HEK293 (cell line): ENCODE measurements around the gene RBM34.

Experiments used
- FEZF1 ChIP-seq: fragments of 450-650 bp; formaldehyde crosslinking; IDR thresholded peaks from 2 replicates; pipeline ENCODE4 v1.5.1; 2016; ENCODE audit warnings: missing biosample characterization, missing genetic modification characterization
- GLI4 ChIP-seq: fragments of 450-650 bp; formaldehyde crosslinking; IDR thresholded peaks from 2 replicates; pipeline ENCODE4 v1.5.1; 2016; ENCODE audit warnings: missing biosample characterization, missing genetic modification characterization
- HOXD13 ChIP-seq: sonication (generic); formaldehyde crosslinking; IDR thresholded peaks from 2 replicates; pipeline ENCODE4 v1.8.0; 2022; ENCODE audit warnings: missing genetic modification reagents, borderline replicate concordance
- KLF1 ChIP-seq: fragments of 450-650 bp; formaldehyde crosslinking; IDR thresholded peaks from 2 replicates; pipeline ENCODE4 v1.5.1; 2016; ENCODE audit warnings: missing biosample characterization, missing genetic modification characterization
- KLF8 ChIP-seq: fragments of 450-650 bp; formaldehyde crosslinking; IDR thresholded peaks from 2 replicates; pipeline ENCODE4 v1.5.1; 2016; ENCODE audit warnings: missing biosample characterization, missing genetic modification characterization
- OVOL3 ChIP-seq: fragments of 450-650 bp; formaldehyde crosslinking; IDR thresholded peaks from 2 replicates; pipeline ENCODE4 v1.5.1; 2016; ENCODE audit warnings: missing biosample characterization, missing genetic modification characterization
- PRDM10 ChIP-seq: fragments of 450-650 bp; formaldehyde crosslinking; IDR thresholded peaks from 2 replicates; pipeline ENCODE4 v1.5.1; 2016; ENCODE audit warnings: missing biosample characterization, missing genetic modification characterization
- SETDB1 ChIP-seq: IDR thresholded peaks from one replicate; pipeline ENCODE4 v1.6.1; 2017; ENCODE audit warnings: mild to moderate bottlenecking, low read length, moderate library complexity, mixed read lengths; ENCODE audit not compliant: insufficient read length
- SP7 ChIP-seq: fragments of 450-650 bp; formaldehyde crosslinking; IDR thresholded peaks from 2 replicates; pipeline ENCODE4 v1.5.1; 2016; ENCODE audit warnings: missing biosample characterization, missing genetic modification characterization
- YY2 ChIP-seq: fragments of 450-650 bp; formaldehyde crosslinking; IDR thresholded peaks from 2 replicates; pipeline ENCODE4 v1.5.1; 2016; ENCODE audit warnings: missing biosample characterization, missing genetic modification characterization
- ZBTB11 ChIP-seq: fragments of 450-650 bp; formaldehyde crosslinking; conservative IDR thresholded peaks from 2 replicates; pipeline ENCODE4 v1.5.1; 2016; ENCODE audit warnings: low read depth, missing biosample characterization, missing genetic modification characterization
- ZBTB48 ChIP-seq: fragments of 450-650 bp; formaldehyde crosslinking; IDR thresholded peaks from 2 replicates; pipeline ENCODE4 v1.5.1; 2016; ENCODE audit warnings: missing biosample characterization, missing genetic modification characterization
- ZEB2 ChIP-seq: fragments of 450-650 bp; formaldehyde crosslinking; IDR thresholded peaks from 2 replicates; pipeline ENCODE4 v1.5.1; 2016; ENCODE audit warnings: missing biosample characterization, missing genetic modification characterization
- ZFP3 ChIP-seq: fragments of 450-650 bp; formaldehyde crosslinking; IDR thresholded peaks from 2 replicates; pipeline ENCODE4 v1.5.1; 2016; ENCODE audit warnings: low read depth, missing biosample characterization, missing genetic modification characterization
- ZNF184 ChIP-seq: fragments of 450-650 bp; IDR thresholded peaks from 2 replicates; pipeline ENCODE4 v1.5.1; 2018; ENCODE audit warnings: missing biosample characterization, mild to moderate bottlenecking, missing genetic modification characterization
- ZNF19 ChIP-seq: fragments of 450-650 bp; formaldehyde crosslinking; IDR thresholded peaks from 2 replicates; pipeline ENCODE4; 2016; ENCODE audit warnings: missing biosample characterization, missing genetic modification characterization, low read depth
- ZNF239 ChIP-seq: fragments of 450-650 bp; formaldehyde crosslinking; IDR thresholded peaks from 2 replicates; pipeline ENCODE4 v1.5.1; 2016; ENCODE audit warnings: missing biosample characterization, missing genetic modification characterization
- ZNF302 ChIP-seq: fragments of 450-650 bp; formaldehyde crosslinking; IDR thresholded peaks from 2 replicates; pipeline ENCODE4 v1.5.1; 2016; ENCODE audit warnings: missing biosample characterization, missing genetic modification characterization, low read depth
- ZNF324 ChIP-seq: fragments of 450-650 bp; formaldehyde crosslinking; IDR thresholded peaks from 2 replicates; pipeline ENCODE4 v1.5.1; 2016; ENCODE audit warnings: missing biosample characterization, missing genetic modification characterization
- ZNF335 ChIP-seq: fragments of 450-650 bp; formaldehyde crosslinking; conservative IDR thresholded peaks from 2 replicates; pipeline ENCODE4 v1.5.1; 2016; ENCODE audit warnings: missing biosample characterization, missing genetic modification characterization
- ZNF341 ChIP-seq: fragments of 450-650 bp; formaldehyde crosslinking; IDR thresholded peaks from 2 replicates; pipeline ENCODE4; 2016; ENCODE audit warnings: low read depth, missing biosample characterization, missing genetic modification characterization
- ZNF350 ChIP-seq: fragments of 450-650 bp; formaldehyde crosslinking; IDR thresholded peaks from 2 replicates; pipeline ENCODE4 v1.5.0; 2017; ENCODE audit warnings: missing biosample characterization, mild to moderate bottlenecking, missing genetic modification characterization
- ZNF37A ChIP-seq: fragments of 450-650 bp; IDR thresholded peaks from 2 replicates; pipeline ENCODE4 v1.5.1; 2018; ENCODE audit warnings: missing biosample characterization, missing genetic modification characterization
- ZNF513 ChIP-seq: fragments of 450-650 bp; IDR thresholded peaks from 2 replicates; pipeline ENCODE4 v1.5.1; 2018; ENCODE audit warnings: missing biosample characterization, missing genetic modification characterization
- ZNF521 ChIP-seq: fragments of 450-650 bp; formaldehyde crosslinking; IDR thresholded peaks from 2 replicates; pipeline ENCODE4 v1.5.1; 2017; ENCODE audit warnings: missing biosample characterization, mild to moderate bottlenecking, missing genetic modification characterization
- ZNF530 ChIP-seq: fragments of 450-650 bp; formaldehyde crosslinking; IDR thresholded peaks from 2 replicates; pipeline ENCODE4 v1.5.1; 2016; ENCODE audit warnings: low read depth, missing biosample characterization, missing genetic modification characterization
- ZNF596 ChIP-seq: fragments of 450-650 bp; IDR thresholded peaks from 2 replicates; pipeline ENCODE4 v1.5.0; 2018; ENCODE audit warnings: missing biosample characterization, mild to moderate bottlenecking, missing genetic modification characterization, moderate library complexity
- ZNF692 ChIP-seq: fragments of 450-650 bp; formaldehyde crosslinking; IDR thresholded peaks from 2 replicates; pipeline ENCODE4 v1.5.1; 2016; ENCODE audit warnings: missing biosample characterization, missing genetic modification characterization
- ZNF701 ChIP-seq: fragments of 450-650 bp; formaldehyde crosslinking; IDR thresholded peaks from 2 replicates; pipeline ENCODE4 v1.5.1; 2016; ENCODE audit warnings: missing biosample characterization, missing genetic modification characterization
- ZNF785 ChIP-seq: fragments of 450-650 bp; formaldehyde crosslinking; IDR thresholded peaks from 2 replicates; pipeline ENCODE4 v1.5.1; 2016; ENCODE audit warnings: missing biosample characterization, missing genetic modification characterization
- ZNF830 ChIP-seq: fragments of 450-650 bp; IDR thresholded peaks from 2 replicates; pipeline ENCODE4 v1.5.0; 2018; ENCODE audit warnings: missing biosample characterization, missing genetic modification characterization, low read depth, mild to moderate bottlenecking, moderate library complexity
- ZSCAN23 ChIP-seq: fragments of 450-650 bp; formaldehyde crosslinking; IDR thresholded peaks from 2 replicates; pipeline ENCODE4 v1.5.1; 2016; ENCODE audit warnings: missing biosample characterization, missing genetic modification characterization

The RBM34 gene

GRCh38 chr1:235160957-235161684 lies at the start of gene RBM34 (continued):
- TF ChIP-seq HOXD13 (CRISPR knock-in tag): 0 out of 2 replicates have a peak, but pooled peaks have one; percentile 60
- TF ChIP-seq ZNF302: no peak
- TF ChIP-seq ZNF184 (tag by site-specific recombination): 0 out of 2 replicates have a peak, but pooled peaks have one; percentile 43
- TF ChIP-seq ZBTB48: peak; percentile 92
- TF ChIP-seq ZNF785 (tag by site-specific recombination): no peak
- peak; percentile 88 for TF ChIP-seq ZNF692 (tag by site-specific recombination)
- 0 out of 2 replicates have a peak, but pooled peaks have one; percentile 53 for TF ChIP-seq YY2
- TF ChIP-seq ZNF341 (tag by site-specific recombination): peak; percentile 84
- peak; percentile 98 for TF ChIP-seq ZBTB11 (tag by site-specific recombination)
- TF ChIP-seq ZNF596 (tag by site-specific recombination): no peak
- TF ChIP-seq ZNF350 (tag by site-specific recombination): no peak
- TF ChIP-seq KLF1 (tag by site-specific recombination): peak; percentile 71
- no peak for TF ChIP-seq ZNF530 (tag by site-specific recombination)
- TF ChIP-seq ZNF239 (tag by site-specific recombination): 0 out of 2 replicates have a peak, but pooled peaks have one; percentile 10
- TF ChIP-seq ZNF521: no peak
- no peak for TF ChIP-seq ZNF19 (tag by site-specific recombination)
- peak; percentile 95 for TF ChIP-seq ZNF335 (tag by site-specific recombination)
- TF ChIP-seq ZEB2 (tag by site-specific recombination): peak; percentile 92
- no peak for TF ChIP-seq ZNF513
- no peak for TF ChIP-seq ZFP3 (tag by site-specific recombination)
- peak; percentile 73; the same call in 1 of the 2 replicates for TF ChIP-seq GLI4 (tag by site-specific recombination)
- no peak for TF ChIP-seq ZNF701
- TF ChIP-seq ZNF830 (tag by site-specific recombination): no peak
- peak; percentile 71 for TF ChIP-seq PRDM10
- peak; percentile 13 for TF ChIP-seq OVOL3 (tag by site-specific recombination)
- no peak for TF ChIP-seq SETDB1
- TF ChIP-seq FEZF1: 0 out of 2 replicates have a peak, but pooled peaks have one; percentile 4
- peak; percentile 66 for TF ChIP-seq ZNF324
- 0 out of 2 replicates have a peak, but pooled peaks have one; percentile 12 for TF ChIP-seq ZSCAN23 (tag by site-specific recombination)
- TF ChIP-seq KLF8 (tag by site-specific recombination): peak; percentile 90
- TF ChIP-seq ZNF37A (tag by site-specific recombination): no peak
- peak; percentile 89 for TF ChIP-seq SP7
